Measurements from ENCODE around the gene PCGF5.
A peak's percentile ranks its signal among the peaks of the same experiment; 100 is the strongest.

Gene PCGF5

GRCh38 chr10:91220194-91220953, at the start of gene PCGF5:
Gene PCGF5, plus strand, starts transcription at chr10:91220663. Its CDS starts 2,209 bp downstream, at chr10:91222872.
- no peaks in the 10 kb centered on the region for H3K36me3 ChIP-seq (ENCODE audit: insufficient read depth, low read length)
- no peaks in the 10 kb centered on the region for H3K9me3 ChIP-seq (ENCODE audit: insufficient read depth, low read depth, low read length)
- H3K79me2 ChIP-seq (ENCODE audit: insufficient read depth, low read length) = peaks cover 36% of the 10 kb centered on the region
- peak within 1 kb of the TSS; percentile 78 for H3K4me3 ChIP-seq (ENCODE audit: low read length, poor library complexity, severe bottlenecking)
- H3K27me3 ChIP-seq (ENCODE audit: insufficient read depth, low read length, poor library complexity, severe bottlenecking) = no peaks in the 10 kb centered on the region
- TF ChIP-seq EZH2phosphoT487 (IDR thresholded peaks at IDR 0.05; ENCODE audit: borderline replicate concordance) = no peak
- TF ChIP-seq, protein P1, sequence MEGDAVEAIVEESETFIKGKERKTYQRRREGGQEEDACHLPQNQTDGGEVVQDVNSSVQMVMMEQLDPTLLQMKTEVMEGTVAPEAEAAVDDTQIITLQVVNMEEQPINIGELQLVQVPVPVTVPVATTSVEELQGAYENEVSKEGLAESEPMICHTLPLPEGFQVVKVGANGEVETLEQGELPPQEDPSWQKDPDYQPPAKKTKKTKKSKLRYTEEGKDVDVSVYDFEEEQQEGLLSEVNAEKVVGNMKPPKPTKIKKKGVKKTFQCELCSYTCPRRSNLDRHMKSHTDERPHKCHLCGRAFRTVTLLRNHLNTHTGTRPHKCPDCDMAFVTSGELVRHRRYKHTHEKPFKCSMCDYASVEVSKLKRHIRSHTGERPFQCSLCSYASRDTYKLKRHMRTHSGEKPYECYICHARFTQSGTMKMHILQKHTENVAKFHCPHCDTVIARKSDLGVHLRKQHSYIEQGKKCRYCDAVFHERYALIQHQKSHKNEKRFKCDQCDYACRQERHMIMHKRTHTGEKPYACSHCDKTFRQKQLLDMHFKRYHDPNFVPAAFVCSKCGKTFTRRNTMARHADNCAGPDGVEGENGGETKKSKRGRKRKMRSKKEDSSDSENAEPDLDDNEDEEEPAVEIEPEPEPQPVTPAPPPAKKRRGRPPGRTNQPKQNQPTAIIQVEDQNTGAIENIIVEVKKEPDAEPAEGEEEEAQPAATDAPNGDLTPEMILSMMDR (conservative IDR thresholded peaks at IDR 0.05; ENCODE audit: low read length) = no peak
- peak within 1 kb of the TSS; percentile 90 for H3K9ac ChIP-seq (ENCODE audit: low read depth, low read length, poor library complexity, severe bottlenecking)
- peaks cover 25% of the 10 kb centered on the region for H4K20me1 ChIP-seq (ENCODE audit: insufficient read depth, low read length, poor library complexity, severe bottlenecking)
- H3F3A ChIP-seq (ENCODE audit: low read depth) = no peaks in the 10 kb centered on the region
- peak within 1 kb of the TSS; percentile 85 for H3K4me2 ChIP-seq (ENCODE audit: low read depth, low read length, poor library complexity, severe bottlenecking)
- H2AFZ ChIP-seq (ENCODE audit: low read length) = peak within 1 kb of the TSS; percentile 78; the same call in 1 of the 2 replicates
- H3K4me1 ChIP-seq (ENCODE audit: insufficient read depth, low read length, poor library complexity, severe bottlenecking) = peaks cover 41% of the 10 kb centered on the region
- no peaks in the 10 kb centered on the region for H3K9me2 ChIP-seq (replicated peaks; ENCODE audit: low read depth, low read length)

DNA sequence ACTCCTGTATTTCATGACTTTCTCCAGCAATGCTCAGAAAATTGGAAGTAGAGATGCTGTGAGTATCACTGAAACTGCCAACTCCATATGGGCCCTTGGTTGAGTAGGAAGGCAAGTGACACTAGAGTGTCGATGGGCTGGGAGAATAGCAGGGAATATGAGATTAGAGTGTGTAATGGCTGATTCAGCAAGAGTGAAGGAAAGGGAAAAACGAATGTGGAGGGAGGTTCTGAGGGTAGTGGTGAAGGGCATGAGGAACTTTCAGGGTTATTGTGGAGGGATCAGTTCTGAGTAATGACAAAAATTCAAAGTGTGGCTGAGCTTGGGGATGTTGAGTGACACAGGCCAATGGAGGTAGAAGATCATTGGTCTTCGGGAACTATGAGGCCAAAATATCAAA, 49.0 kb upstream of the PCGF5 start:
- Histone ChIP-seq H4K20me1 (ENCODE audit: insufficient read depth, low read length, poor library complexity, severe bottlenecking) (peaks cover 6% of the 10 kb centered on the region), H3K4me1 (ENCODE audit: insufficient read depth, low read length, poor library complexity, severe bottlenecking) (no peaks in the 10 kb centered on the region), H3K9ac (ENCODE audit: low read depth, low read length, poor library complexity, severe bottlenecking) (no peak overlapping the region), H3K79me2 (ENCODE audit: insufficient read depth, low read length) (no peaks in the 10 kb centered on the region; the same call in 1 of the 2 replicates), H3K9me2 (replicated peaks; ENCODE audit: low read depth, low read length) (no peaks in the 10 kb centered on the region), H3K36me3 (ENCODE audit: insufficient read depth, low read length) (no peaks in the 10 kb centered on the region), H3K9me3 (ENCODE audit: insufficient read depth, low read depth, low read length) (no peaks in the 10 kb centered on the region), H2AFZ (ENCODE audit: low read length) (no peak overlapping the region), H3F3A (ENCODE audit: low read depth) (no peaks in the 10 kb centered on the region), H3K4me2 (ENCODE audit: low read depth, low read length, poor library complexity, severe bottlenecking) (no peak overlapping the region), H3K4me3 (ENCODE audit: low read length, poor library complexity, severe bottlenecking) (no peak overlapping the region), H3K27me3 (ENCODE audit: insufficient read depth, low read length, poor library complexity, severe bottlenecking) (no peaks in the 10 kb centered on the region)
- TF ChIP-seq, protein P1 (conservative IDR thresholded peaks at IDR 0.05; ENCODE audit: low read length) = no peak
- TF ChIP-seq EZH2phosphoT487 (IDR thresholded peaks at IDR 0.05; ENCODE audit: borderline replicate concordance) = no peak

- no peaks in the 10 kb centered on the region for H3K9me3 ChIP-seq (ENCODE audit: insufficient read depth, low read depth, low read length)
- H3F3A ChIP-seq (ENCODE audit: low read depth) = no peaks in the 10 kb centered on the region
- no peaks in the 10 kb centered on the region for H3K36me3 ChIP-seq (ENCODE audit: insufficient read depth, low read length)
- H4K20me1 ChIP-seq (ENCODE audit: insufficient read depth, low read length, poor library complexity, severe bottlenecking) = no peaks in the 10 kb centered on the region
- H3K4me1 ChIP-seq (ENCODE audit: insufficient read depth, low read length, poor library complexity, severe bottlenecking) = no peaks in the 10 kb centered on the region
- no peaks in the 10 kb centered on the region for H3K27me3 ChIP-seq (ENCODE audit: insufficient read depth, low read length, poor library complexity, severe bottlenecking)
- H3K4me2 ChIP-seq (ENCODE audit: low read depth, low read length, poor library complexity, severe bottlenecking) = no peak overlapping the region
- TF ChIP-seq EZH2phosphoT487 (IDR thresholded peaks at IDR 0.05; ENCODE audit: borderline replicate concordance) = no peak
- TF ChIP-seq, protein P1 (conservative IDR thresholded peaks at IDR 0.05; ENCODE audit: low read length) = no peak
- H3K9me2 ChIP-seq (replicated peaks; ENCODE audit: low read depth, low read length) = no peaks in the 10 kb centered on the region
- H2AFZ ChIP-seq (ENCODE audit: low read length) = no peak overlapping the region
- no peak overlapping the region for H3K4me3 ChIP-seq (ENCODE audit: low read length, poor library complexity, severe bottlenecking)
- no peak overlapping the region for H3K9ac ChIP-seq (ENCODE audit: low read depth, low read length, poor library complexity, severe bottlenecking)
- H3K79me2 ChIP-seq (ENCODE audit: insufficient read depth, low read length) = no peaks in the 10 kb centered on the region; the same call in 1 of the 2 replicates
Measured at GRCh38 chr10:91172348-91172747, 48.1 kb upstream of the PCGF5 start.
